ENCODE results near the gene ASAP3.

Gene ASAP3

DNA sequence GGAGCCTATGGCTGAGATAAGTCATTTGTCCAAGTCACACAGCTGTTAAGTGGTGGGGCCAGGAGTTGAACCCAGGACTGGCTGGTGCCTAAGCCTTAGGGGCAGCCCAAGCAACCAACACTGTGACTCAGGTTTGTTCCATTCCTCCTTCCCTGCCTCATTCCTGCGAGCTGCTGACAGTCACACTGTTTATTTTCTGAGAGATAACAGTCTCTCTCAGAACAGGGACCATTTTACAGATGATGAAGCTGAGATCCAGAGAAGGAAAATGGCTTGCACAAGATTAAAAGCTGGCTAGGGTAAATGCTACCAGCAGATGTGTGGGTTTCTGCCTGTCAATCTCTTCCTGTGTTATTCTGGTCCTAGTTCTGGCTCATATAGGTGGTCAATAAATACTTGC, 35.1 kb downstream of the ASAP3 start:
- DNase-seq: no peak

DNA sequence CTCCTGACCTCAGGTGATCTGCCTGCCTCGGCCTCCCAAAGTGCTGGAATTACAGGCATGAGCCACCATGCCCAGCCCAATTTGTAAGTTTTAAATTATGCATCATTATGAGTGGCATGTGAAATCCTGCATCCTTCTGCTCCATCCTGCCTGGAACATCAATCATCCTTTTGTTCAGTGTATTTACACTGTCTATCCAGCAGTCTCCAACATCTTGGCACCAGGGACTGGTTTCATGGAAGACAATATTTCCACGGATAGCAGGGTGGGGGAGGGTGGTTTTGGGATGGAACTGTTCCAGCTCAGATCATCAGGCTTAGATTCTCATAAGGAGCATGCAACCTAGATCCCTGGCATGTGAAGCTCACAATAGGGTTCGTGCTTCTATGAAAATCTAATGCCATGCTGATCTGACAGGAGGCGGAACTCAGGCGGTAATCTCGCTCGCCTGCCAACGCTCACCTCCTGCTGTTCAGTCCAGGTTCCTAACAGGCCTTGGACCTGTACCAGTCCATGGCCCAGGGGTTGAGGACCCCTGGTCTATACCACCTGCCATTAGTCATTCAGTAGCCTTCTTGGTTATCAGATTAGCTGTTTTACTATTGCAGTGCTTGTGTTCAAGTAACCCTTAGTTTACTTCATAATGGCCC, 37.2 kb downstream of the ASAP3 start:
- DNase-seq: peak; percentile 56

DNA sequence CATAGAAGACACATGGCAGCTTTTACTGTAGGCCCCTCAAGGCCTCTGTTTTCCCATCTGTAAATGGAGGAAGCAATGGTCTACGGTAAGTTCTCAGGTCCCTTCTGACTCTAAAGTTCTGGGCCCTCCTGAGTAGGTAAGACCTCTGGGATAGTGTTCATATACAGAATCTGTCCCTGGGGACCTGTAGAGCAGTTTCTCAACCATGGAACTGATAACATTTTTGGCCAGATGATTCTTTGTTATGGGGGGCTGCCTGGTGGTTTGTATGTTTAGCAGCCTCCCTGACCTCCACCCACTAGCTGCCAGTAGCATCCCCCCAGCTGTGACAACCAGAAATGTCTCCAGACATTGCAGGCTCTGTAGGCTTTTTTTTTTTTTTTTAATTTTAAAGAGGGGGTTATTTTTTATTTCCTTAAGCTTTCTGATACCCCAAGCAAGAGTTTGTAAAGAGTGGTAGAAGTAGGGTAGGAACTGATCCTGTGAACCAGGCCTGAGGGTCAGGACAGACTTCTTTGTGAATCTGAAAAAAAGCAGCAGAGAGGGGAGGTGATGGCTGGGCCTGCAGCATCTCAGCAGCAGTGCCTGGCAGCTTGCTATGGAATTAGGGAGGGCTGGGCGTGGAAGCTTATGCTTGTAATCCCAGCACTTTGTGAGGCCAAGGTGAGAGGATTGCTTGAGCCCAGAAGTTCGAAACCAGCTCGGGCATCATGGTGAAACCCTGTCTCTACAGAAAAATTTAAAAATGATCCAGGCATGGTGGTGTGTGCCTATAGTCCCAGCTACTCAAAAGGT, 39.2 kb downstream of the ASAP3 start:
- DNase-seq: no peak

- no peak for DNase-seq
Observed at GRCh38 chr1:23444104-23444533, 39.9 kb downstream of the ASAP3 start.

DNA sequence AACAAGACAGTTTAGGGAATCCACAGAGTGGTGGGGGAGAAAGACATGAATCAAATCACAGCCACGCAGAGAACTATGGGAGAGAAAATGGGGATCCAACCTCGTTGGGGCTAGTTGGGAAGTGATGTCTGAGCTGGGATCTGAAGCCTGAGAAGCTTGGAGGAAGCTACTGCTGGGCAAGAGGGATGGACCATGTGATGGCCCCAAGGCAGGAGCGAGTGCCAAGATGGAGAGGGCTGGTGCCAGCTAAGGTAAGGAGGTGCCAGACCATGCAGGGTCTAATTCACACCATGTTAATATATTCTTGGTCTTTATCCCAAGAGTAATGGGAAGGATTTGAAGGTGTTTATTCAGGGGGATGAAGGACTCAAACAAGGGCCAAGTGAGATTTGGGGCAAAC, 41.2 kb downstream of the ASAP3 start:
- no peak for DNase-seq

DNA sequence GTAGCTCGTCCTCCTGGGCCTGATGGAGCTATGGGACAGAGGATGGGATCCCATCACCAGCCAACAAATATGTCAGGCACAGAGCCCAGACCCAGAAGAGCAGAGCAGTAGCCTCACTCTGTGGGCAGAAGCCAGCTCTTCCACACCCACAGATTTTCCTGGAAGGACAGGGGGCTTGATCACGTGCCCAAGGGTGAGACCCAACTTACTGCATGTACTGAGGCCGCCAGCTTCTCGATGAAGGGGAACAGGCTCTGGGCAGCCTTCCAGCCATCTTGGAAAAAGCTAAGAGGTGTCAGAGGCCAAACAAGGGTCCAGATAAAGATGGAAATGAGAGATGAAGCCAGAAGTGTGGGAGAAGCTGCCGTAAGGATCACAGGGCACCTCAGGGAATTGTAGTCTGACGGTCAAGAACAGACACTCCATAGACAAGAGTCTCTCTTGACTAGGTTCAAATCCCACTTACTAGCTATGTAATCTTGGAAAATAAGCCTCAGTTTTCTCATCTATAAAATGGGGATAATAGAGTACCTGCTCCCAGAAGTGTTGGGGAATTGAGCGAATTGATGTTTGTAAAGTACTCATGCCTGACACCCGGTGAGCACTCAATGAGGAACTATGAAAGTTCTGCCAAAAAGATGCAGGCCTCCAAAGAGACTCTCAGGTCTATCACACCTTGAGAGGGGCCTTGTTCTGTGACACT, 42.4 kb downstream of the ASAP3 start:
- DNase-seq: no peak

GRCh38 chr1:23438545-23438944, 45.4 kb downstream of the ASAP3 start:
- DNase-seq: no peak

- DNase-seq: no peak
Observed at GRCh38 chr1:23437355-23437664, 46.7 kb downstream of the ASAP3 start.

DNA sequence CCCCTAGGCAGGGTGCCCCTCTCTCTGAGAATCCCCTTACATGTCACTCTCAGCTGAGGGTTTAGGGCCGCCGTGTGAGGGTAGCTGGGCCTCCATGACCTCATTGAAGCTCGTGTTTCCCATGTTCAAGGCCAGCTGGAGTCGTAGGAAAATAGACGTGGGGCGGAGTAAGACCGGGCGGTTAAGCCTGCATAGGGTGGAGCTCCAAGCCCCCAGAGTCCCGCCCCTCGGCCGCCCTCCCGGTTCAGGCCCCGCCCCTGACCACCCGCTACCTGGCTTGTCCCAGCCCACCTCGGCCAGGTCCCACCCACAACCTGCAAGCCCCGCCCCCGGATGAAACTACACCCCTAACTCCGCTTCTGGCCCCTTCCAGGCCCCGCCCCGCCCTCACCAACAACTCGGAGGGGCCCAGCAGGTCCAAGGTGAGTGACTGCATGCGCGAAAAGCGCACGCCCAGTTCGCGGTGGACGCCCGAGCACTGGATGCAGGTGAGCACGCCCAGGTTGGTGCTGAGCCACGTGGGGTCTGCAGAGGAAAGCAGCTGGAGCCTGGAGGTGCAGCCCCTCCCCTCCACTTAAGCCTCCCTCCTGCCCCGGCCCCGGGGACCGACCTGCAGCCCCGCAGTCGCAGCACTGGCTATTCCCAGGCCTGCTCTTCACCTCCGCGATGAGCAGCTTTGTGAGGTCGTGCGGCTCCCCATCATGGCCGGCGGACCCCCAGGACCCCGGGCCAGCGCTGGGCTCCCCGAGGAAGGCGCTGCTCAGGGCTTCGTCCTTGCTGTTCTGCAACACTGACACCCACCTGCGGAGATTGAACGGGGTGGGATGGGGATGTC, 47.2 kb downstream of the ASAP3 start:
- no peak for DNase-seq

GRCh38 chr1:23434260-23434775, 49.7 kb downstream of the ASAP3 start:
- no peak for DNase-seq

DNA sequence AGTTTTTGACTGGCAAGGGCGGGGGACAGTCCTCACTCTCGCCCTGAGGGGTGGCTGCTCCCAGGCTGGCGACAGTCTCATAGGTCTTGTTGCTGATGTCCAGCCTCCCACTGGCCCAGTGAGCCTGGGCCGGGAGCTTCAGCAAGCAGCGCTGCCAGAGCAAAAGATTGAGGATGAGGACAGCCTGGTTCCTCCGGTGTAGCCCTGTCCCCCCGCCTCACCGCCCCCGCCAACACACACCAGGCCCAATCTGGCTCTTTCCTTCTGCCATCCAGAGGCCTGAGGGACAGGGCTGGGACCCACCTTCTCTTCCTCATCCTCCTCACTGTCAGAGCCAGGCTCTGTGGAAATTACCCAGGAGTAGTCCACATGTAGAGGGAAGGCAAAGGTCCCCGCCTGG, 50.9 kb downstream of the ASAP3 start:
- no peak for DNase-seq

GRCh38 chr1:23431431-23431830, 52.5 kb downstream of the ASAP3 start:
- DNase-seq: no peak

DNA sequence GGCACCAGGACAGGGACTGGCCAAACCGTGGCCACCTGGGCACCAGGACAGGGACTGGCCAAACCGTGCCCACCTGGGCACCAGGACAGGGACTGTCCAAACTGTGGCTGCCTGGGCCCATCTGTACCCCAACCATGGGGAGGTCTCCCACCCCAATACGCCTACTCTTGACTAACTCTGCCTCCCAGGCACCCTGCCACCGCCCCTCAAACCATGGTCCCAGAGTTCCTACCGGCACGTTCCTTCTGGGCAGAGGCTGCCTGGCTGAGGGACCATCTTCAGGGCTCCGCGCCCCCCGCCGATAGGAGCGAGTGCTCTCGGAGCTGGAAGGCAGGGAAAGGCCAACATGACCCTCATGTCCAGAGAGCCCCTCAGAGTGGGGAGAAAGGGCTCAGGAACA, 53.2 kb downstream of the ASAP3 start:
- DNase-seq: no peak

- DNase-seq: no peak
Observed at GRCh38 chr1:23428136-23428905, 55.7 kb downstream of the ASAP3 start.

GRCh38 chr1:23427550-23427949, 56.4 kb downstream of the ASAP3 start:
- no peak for DNase-seq

DNA sequence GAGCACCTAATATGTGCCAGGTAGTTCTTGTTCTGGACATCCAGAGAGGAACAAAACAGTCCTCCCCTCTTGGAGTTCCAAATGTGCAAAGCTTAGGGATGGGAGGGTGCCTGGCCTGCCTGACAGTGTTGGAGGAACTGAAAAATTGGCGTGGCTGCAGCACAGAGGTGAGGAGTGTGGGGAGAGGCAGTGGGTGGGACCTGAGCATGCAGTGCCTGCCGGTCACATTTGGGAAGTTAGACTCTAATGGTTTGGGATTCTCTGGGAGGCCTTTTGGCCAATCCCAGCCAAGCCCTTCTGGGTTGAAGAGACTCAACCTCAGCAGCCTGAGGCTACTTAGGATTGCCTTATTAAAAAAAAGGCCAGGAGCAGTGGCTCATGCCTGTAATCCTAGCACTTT, 57.2 kb downstream of the ASAP3 start:
- no peak for DNase-seq

GRCh38 chr1:23425193-23425494, 58.8 kb downstream of the ASAP3 start:
- DNase-seq: no peak

- peak; percentile 59 for DNase-seq
Observed at GRCh38 chr1:23424293-23425192, 59.4 kb downstream of the ASAP3 start, which contains the start of gene TCEA3. TCEA3 (minus strand) TSS chr1:23424748; CDS start chr1:23424633, 115 bp downstream.

- peak; percentile 37 for DNase-seq
Observed at GRCh38 chr1:23423415-23424292, 60.3 kb downstream of the ASAP3 start.

GRCh38 chr1:23422941-23423340, 61.0 kb downstream of the ASAP3 start:
- no peak for DNase-seq
